PFSK-1 (cell line): ENCODE data around the gene TMEM242.

ENCODE experiments used
- FOXP2 ChIP-seq: optimal IDR thresholded peaks from 2 replicates; pipeline ENCODE3; 2011; ENCODE audit warnings: borderline replicate concordance, control low read depth, inconsistent platforms; ENCODE audit not compliant: insufficient read depth; ENCODE audit errors: extremely low read length, extremely low read depth
- POLR2AphosphoS5 ChIP-seq: IDR thresholded peaks from 2 replicates; pipeline ENCODE4 v1.6.1; 2012; ENCODE audit warnings: low read depth, mild to moderate bottlenecking, control low read depth, low read length, moderate library complexity
- REST ChIP-seq, 2 experiments: IDR thresholded peaks; 2 replicates each; pipeline versions ENCODE4 v1.6.1 to v1.8.0; 2011 to 2012; ENCODE audit warnings: low read depth in 2 of 2, low read length in 2 of 2, control low read depth in 1 of 2, inconsistent platforms in 1 of 2, mild to moderate bottlenecking in 1 of 2, moderate library complexity in 1 of 2; ENCODE audit not compliant: insufficient read depth in 1 of 2
- SIN3A ChIP-seq: IDR thresholded peaks from 2 replicates; pipeline ENCODE4 v1.6.1; 2012; ENCODE audit warnings: mild to moderate bottlenecking, low read length, moderate library complexity, borderline replicate concordance; ENCODE audit not compliant: insufficient read depth
- TAF1 ChIP-seq: IDR thresholded peaks from 2 replicates; pipeline ENCODE4 v1.6.1; 2012; ENCODE audit warnings: low read length, control low read depth, borderline replicate concordance; ENCODE audit not compliant: insufficient read depth

GRCh38 chr6:157280947-157281346, 42.4 kb downstream of the TMEM242 start:
- TF ChIP-seq POLR2AphosphoS5 = no peak
- TF ChIP-seq FOXP2 = no peak
- no peak for TF ChIP-seq SIN3A
- no peak for TF ChIP-seq TAF1
- no peak for TF ChIP-seq REST (IDR thresholded peaks at IDR 0.05; ENCODE audit: insufficient read depth in 1 of 2, low read depth in 2 of 2, low read length in 2 of 2)
